Activated CD4-positive, alpha-beta T cell treated with anti-CD3 and anti-CD28 coated beads, Interleukin-2, amount 50 U/mL, for 4 hours (primary cell): ENCODE results near the gene SAP30BP.
"Not testable (repeated sequence)": the region's sequence is repeated elsewhere in the genome, so short reads cannot be mapped to it uniquely, and the experiment has no call there.

ENCODE experiments used
- DNase-seq, 2 experiments: peaks; one replicate each; pipeline ENCODE4 v3.0.0-alpha.2; 2020

The SAP30BP gene

DNA sequence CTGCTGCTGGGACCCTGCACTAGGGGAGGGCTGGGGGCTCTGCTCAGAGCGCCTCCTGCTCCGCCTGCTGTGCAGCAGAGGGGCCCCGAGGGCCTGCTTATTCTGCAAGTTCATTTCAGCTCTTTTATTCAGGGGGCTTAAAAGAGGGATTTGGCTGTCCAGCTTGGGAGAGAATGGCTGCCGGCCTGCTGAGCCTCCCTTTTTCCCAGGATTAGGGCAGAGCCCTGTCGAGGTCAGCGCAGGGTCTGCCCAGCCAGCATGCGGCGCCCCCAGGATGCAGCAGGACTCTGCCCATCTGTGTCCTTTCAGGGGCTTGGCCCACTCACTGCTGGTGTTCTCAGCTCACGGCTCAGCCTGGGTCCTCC is 32.8 kb upstream of the SAP30BP start:
- no peak for DNase-seq

DNA sequence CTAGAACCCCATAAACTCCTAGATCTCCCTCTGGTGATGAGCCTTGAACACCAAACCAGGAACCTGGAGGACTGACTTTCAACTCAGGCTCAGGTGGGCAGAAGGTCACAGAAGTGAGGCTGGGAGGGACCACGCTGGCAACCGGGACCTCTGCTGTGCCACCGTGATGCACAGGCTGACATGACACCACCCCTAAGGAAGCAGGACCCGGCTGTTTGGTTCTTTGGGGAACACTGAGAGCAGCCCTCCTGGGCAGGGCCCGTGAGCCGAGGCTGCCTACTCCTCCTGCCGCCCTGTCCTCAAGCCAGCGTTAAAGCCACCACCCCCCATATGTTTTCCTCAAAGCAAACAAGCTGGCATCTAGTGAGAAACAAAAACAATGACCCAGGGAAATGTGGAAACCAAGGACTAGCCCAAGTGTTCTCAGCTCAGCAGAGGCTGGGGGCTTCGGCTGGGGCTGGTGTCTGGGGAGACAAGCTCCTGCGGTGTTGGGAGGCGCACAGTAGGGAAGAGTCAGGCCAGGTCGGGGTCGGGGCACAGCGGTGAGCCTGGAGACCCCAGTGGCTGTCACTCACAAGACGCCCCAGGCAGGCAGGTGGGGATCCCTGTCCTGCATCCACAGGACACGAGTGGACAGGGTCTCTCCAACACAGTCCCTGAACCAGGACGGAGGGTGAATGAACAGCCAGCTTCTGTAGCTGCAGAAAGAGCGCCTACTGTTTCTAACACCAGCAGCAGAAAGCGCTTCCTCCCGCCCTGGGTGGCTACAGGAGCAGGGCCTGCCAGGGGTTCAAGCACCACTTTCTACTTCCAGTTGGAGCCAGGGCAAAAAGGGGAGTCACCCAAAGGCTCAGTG is 32.2 kb upstream of the SAP30BP start:
- DNase-seq = no peak

DNA sequence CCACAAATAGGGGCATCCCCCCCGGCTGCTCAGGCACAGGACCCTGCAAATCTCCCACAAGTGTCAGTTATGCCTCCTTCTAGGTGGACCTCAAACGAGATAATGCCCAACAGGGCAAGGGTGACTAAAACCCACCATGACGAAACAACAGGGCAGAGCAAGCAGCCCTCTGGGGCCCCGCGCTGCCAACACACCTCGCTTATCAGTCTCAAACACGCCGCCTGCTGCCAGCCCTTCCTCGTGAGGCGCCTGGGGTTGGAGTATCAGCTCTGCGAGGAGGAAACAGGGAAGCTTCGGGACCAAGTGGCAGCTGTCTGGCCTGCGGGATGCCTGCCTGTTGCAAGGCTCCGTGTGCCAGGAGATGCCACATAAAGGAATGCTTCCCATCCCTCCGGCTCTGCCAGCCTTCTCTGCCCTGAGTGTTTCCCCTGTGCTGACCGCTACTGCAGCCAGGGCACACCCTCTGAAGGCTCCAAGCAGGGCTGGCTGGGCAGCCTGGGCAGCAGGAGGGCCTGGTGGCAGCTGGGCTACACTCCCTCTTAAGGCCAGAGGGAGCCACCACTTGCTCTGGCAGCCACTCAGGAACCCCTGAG is 31.4 kb upstream of the SAP30BP start:
- no peak for DNase-seq

DNA sequence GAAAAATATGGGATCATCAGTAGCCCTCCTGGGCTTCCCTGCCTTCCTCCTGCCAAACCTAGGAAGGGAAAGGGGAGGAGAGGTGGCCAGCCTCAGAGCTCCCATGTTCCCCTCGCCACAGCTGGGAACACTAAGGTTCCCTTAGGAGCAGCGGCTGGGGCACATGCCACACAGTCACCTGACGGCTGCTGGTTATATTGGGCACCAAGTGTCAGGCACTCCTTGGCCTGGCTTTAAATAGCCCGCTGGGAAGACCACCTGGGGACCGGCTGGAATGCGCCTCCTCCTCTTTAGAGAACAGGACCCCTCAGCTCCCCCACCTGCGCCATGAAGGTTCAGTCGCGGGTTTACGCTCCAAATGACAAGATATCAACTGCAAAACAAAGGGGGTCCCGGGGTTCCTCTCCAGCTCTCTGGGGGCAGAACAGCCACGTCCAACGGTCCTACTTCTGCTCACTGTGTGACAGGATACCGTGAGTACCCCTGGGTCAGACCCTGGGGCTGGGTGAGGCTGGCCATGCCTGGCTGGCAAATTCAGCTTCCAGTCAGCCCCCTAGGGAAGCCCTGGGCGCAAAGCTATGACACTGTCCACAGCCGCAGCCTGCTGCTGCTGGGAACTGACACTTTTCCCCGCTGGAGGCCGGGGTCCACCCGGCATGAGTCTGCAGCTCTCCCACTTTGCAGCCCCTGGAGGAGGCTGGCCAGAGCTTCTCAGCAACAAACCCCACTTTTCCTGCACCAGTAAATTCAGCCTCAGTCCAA is 30.6 kb upstream of the SAP30BP start:
- DNase-seq = no peak

DNA sequence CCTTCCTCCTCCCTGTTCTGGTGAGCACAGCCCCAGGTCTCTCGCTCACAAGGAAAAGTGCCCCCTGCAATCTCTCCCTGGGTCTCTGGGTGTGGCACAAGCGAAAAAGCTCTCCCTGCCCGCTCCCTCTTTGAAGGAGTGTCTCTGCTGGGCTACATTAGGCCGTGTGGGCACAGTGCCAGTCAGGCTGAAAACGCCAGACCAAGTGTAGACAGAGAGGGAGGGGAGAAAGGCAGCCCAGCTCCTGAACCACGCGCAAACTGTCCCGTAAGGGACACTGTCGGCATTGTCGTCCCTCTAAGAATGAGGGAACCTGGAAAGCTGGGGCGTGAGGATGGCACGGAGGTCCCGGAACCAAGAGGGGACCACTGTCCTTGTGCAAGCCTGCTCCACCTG is 30.0 kb upstream of the SAP30BP start:
- no peak for DNase-seq

DNA sequence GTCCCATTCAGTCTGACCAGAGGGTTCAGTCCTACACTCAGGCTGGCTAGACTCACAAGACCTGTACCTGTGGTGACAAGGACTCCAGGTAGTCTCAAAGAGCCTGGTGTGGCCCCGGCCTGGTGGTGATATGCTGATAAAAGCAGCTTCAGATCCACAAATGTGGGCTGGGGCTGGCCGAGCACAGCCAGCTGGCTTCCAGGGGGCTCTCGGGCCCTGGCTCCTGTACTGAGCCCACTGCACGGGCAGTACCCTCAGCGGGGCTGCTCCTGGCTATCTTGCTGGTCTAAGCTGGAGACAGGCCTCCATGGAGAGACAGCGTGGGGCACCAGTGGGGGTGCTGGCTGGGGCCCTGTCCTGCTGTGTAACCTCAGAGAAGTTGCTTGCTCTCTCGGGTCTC is 29.6 kb upstream of the SAP30BP start:
- DNase-seq = no peak

DNA sequence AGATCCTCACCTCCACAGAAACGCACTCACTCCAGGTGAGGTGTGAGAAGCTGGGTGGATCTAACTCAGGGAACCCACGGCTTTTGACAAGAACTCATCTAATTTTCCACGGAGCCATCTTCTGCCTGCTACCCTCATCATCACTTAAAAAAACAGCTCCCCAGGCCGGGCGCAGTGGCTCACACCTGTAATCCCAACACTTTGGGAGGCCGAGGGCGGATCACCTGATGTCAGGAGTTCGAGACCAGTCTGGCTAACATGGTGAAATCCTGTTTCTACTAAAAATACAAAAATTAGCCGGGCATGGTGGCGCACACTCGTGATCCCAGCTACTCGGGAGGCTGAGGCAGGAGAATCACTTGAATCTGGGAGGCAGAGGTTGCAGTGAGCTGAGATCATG is 29.1 kb upstream of the SAP30BP start:
- DNase-seq = not testable (repeated sequence)

DNA sequence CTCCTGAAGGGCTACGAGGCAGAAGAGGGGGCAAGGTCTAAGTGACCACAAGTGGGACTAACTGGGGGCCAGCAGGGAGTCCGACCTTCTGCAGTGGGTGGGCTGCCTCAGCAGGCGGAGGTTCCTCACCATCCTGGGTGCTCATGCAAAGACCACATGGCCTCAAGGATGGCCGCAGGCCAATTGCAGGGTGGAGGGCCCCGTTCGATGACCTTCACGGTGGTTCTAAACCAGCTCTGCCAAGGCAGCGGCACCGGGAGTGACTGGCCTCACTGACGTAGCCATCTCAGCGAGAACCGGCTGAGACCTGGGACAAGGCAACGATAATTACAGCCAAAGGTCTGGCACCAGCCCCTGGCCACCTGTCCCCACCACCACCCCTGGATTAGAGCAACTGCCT is 28.2 kb upstream of the SAP30BP start:
- DNase-seq = no peak

DNA sequence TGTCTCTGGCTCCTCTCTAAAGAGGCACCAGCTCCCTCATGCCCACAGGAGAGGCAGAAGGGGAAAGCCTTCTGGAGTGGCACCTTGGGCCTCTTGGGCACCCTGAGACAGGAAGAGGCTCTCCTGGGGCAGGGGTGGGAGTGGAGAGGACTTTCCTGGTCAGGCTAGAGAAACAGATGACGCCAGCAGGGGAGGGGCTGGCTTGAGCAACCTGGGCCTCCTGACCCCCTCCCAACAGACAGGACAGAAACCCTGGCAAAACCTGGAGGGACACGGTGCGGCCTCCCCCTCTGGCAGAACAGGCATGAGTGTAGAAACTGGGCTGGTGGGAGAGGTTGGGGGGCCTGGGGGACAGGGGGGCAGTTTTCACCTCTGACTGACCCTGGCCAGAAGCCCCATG is 27.8 kb upstream of the SAP30BP start:
- no peak for DNase-seq

DNA sequence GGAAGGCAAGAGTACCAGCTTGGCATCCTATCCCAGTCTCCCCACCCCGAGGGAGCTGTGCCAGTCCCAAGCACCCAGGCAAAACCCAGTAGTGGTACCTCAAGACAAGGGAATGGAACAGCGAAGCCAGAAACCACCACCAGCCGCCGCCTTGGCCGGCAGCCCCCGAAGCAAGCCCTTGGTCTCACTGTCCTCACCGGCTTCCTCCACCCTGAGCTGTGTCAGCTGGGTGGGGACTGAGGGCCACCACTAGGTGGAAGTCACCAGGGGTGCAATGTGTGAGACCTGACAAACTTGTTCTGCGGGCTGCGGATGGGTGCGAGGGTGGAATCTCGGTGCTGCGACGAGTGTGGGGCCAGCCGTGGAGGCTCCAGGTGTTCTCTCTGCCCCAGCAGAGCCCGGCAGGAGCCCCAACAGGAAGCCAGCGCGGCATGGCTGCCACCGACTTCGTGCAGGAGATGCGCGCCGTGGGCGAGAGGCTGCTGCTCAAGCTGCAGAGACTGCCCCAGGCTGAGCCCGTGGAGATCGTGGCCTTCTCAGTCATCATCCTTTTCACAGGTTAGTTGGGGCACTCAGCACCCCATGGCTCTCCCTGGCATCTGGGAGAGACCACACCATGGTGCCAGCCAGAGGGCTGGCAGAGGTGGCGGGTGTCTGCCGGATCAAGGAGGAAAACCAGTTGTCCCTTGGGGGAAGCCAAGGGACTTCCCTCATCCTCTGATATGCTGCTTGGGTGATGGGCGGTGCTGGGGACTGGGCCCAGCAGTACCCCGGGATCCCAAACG is 27.2 kb upstream of the SAP30BP start:
- DNase-seq = no peak

DNA sequence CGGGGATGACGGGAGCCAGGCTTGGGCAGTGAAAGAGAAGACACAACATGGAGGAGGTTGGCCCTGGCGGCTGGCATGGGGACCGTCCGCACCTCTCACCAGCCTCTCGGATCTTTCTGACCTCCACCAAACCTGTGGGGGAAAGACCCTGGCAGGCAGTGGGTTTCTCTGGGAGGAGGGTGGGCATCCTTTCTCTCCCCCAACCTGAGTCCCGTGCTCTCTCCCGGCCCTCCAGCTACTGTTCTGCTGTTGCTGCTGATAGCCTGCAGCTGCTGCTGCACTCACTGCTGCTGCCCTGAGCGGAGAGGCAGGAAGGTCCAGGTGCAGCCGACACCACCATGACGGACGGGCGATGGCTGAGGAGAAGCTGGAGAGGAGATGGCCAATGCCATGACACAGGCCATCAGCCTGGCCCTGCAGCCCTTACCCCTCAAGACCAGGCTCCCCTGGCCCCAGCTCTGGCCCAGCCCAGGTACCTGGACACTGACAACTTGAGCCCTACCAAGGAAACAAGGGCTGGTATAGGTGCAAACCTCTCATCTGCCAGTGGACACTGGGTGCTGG is 26.5 kb upstream of the SAP30BP start:
- DNase-seq = no peak

DNA sequence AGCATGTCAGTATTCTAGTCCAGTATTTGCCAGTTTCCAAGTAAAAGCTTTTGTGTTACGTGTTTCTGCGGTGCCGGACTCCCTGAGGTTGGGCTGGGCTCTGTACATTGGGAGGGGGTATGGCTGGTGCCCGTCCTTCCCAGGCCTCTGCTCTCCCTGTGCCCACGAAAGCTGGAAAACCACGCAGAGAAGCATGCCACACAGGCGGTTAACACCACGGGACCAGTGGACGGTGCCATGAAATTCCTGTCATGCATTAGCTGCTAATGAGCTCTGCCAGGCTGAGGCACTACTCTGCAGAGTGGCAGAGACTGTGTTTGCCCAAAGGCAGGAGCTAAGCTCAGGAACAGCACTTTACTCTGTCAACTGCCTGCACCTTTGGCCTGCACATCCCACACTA is 25.8 kb upstream of the SAP30BP start:
- no peak for DNase-seq

DNA sequence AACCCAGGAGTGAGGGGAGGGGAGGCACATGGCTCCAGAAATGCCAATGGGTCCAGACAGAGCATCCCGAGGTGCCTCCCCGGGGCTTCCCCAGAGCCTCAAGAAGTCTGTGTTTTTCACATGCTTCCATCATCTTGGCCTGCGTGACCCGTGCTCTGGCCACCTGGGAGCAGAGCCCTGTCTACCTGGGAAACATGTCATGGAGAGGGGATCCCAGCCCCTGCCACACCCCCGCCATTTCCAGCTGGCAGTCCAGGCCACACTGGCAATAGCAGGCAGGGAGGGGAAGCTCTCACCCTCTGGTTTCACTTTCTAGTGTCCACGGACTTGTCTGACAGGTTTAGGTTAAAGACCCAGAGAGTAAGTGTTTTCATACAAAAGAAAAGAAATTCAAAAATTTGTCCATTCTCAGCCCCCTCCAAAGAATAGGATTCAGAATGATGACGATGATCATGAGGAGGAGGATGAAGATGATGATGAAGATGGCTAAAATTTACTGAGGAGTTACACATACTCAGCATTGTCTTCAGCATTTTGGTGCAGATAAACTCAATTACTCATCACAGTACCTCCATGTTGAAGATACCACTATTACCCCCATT is 24.9 kb upstream of the SAP30BP start:
- DNase-seq = no peak

DNA sequence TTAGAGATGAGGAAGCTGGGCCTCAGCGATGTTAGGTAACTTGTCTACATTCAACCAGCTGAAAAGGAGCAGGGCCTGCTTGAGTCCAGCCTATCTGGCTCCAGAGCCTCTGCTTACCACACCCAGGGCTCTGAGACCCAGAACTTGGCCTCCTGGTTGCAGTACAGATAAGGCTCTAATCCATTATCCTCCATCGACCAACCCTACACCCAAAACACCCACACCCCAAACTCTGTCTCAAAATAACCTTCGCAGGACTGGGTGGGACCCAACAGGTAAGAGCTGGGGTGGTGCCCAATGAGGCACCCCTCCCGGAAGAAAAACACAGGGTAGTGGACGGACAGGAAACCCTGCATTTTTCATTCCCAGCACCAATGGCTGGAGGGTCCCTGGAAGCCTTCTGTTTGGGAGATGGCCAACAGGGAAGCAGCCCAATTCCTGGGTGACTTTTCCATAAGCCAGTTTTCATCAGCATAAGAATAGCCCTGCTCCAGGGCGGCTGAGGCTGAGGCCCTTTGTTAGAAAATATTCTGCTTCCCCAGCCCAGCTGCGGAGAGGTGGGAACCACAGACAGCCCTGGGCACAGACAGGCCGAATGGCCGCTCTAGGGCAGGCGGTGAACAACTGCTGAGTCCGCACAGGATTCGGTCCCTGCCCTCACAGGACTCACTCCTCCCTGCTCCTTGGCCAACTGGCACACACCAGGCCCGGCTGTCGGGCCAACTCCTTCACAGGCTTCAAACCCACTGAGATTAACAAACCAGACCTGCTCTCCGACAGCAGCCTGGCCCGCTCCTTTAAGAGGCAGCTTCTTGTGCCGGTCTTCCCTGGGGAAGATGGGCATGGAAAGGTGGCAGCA is 24.1 kb upstream of the SAP30BP start:
- no peak for DNase-seq

DNA sequence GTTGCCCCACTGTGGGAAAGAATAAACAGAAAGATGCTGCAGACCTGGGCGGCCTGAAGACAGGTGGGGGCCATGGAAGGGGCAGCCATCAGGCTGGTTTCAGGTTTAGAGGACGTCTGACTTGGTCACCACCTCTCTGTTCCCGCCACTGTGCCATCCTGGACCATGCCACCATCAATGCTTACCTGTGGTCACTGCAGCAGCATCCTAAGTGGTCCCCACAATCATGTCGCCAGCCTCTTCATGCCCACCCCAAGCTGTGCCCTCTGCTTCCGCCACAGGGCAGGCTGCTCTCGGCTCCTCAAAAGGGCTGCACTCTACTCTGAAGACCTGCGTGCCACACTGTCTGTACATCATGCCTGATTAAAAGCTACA is 23.5 kb upstream of the SAP30BP start:
- DNase-seq = no peak

DNA sequence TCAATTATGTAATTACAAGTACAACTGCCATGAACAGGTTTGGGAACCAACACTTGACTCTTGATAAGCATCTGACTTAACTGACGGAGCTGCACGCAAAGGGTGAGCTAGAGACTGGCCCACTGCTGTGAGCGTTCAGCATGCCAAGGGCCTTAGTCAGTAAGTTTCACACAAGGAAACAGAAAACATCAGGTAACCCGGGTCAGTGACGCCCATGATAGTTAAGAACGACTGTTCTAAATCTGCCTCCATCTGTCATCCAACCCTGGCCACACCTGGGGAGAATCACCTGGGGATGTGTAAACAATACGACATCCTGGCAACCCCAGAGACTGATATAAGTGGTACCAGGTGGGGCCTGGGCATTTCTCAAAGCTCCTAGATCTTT is 21.6 kb upstream of the SAP30BP start:
- DNase-seq = no peak

DNA sequence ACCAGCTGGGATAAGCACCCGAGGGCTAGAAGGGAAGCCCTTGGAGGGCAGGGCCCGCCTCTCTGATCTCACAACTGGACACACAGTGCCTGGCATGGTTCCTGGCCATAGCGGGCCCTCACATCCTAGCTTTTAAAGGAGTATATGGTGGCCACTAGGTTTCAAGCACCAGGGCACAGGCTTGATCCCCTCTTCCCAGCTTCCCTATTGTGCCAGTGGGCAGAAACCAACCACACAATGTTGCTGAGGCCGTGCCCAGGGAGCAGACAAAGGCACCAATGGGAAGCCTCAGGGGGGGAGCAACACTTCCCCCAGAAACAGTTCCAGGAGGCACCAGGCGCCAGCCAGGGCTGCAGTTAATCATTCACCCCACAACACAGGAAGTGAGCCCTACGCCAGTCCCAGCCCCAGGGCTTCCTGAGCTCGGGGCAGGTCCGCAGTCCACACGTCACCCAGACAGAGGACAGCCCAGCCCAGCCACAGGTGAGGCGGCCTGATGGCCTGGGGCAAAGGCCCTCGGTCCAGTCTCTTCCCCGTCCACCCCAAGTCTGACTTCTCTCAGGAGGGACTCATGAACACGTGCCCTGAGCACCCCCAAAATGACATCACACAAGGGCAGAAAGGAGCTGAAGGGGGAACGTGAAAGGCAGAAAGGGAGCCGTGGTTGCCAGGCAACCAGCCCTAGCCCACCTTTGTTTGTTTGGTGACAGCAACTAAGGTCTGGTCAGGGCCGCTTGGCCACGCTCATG is 21.1 kb upstream of the SAP30BP start:
- no peak for DNase-seq

DNA sequence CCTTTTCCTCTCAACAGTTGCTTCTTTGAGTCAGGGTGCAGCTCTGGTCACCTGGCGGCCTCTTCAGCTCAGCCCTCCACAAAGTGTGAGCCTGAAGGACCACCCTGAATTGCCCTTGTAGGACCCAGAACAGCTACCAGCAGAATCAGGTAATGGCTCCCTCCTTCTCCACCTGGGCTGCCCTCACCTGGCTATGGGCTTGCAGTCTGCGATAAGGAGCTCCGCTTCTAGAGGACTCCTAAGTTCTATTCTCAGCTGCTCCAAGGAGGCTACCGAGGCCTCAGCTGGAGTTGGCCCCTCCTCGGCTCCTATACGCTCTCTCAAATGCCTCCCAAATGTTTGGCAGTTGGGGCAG is 20.5 kb upstream of the SAP30BP start:
- DNase-seq = no peak

DNA sequence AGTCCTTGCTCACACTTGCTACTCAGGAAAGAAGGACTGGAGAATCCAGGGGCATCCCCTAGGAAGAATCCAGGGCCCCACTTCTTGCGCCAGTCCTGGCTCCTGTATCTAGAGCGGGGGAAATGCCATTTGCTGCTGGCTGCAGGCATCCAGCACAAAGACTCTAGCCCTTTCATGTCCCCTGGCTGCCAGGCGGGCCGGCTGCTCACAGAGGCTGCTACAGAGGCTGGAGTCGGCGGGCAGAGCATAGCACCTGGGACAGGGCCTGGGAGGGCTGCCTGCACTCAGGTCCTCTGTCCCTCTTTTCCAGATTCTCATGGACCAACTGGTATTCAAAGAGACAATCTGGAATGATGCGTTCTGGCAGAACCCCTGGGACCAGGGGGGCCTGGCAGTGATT is 20.1 kb upstream of the SAP30BP start:
- no peak for DNase-seq

DNA sequence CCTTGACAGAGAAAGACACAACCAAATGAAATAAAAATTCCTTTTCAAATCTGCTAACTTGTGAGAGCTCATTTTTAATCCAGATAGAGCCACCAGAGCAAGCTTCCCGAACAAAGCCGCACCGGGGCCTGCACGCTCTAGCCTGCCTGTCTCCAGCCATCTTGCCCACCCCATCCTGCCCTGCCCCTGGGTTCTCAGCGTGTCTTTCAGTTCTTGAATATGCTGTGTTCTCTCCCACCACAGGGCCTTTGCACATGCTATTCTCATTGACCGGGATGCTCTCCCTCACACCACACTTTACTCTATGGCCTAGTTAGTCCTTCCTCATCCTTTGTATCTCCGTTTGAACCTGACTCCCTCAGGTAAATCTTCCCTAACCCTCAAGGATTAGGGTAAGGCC is 19.2 kb upstream of the SAP30BP start:
- DNase-seq = no peak

DNA sequence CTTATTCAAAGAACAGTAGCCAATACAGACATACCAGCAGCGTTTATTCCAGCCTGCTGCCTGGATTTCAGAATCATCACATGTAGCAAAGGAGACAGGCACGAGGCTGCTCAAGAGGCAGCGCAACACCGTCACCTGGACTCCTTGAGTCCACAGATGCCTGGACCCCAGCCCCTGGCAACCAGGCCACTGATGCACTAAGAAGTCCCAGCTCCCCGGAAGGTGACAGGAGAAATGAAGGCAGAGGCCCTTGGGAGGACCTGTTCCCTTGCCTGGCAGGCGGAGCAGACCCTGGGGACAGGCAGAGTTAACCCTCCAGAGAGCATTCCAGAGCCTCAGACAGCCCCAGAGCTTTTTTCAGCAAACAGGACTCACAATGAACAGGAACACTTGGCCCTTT is 17.5 kb upstream of the SAP30BP start:
- DNase-seq = no peak
